Esophagus muscularis mucosa (tissue), 4 donors: ENCODE measurements around the gene MYD88.

Source experiments
- EP300 ChIP-seq: sonication (generic); formaldehyde crosslinking; IDR thresholded peaks from one replicate; pipeline ENCODE4 v1.6.1; 2017; ENCODE audit warnings: antibody characterized with exemption
- POLR2A ChIP-seq: fragments of 450-650 bp; IDR thresholded peaks from one replicate; pipeline ENCODE4 v1.6.1; 2017; ENCODE audit warnings: antibody characterized with exemption, moderate library complexity, mild to moderate bottlenecking, low read depth
- POLR2AphosphoS5 ChIP-seq, 2 donors: sonication (generic); formaldehyde crosslinking; IDR thresholded peaks; one replicate each; pipeline ENCODE4 v1.6.1; 2017; ENCODE audit warnings: antibody characterized with exemption in 2 of 2
- TF ChIP-seq, protein P1 (sequence below), 3 experiments: fragments of 200-600 bp in 2 of 3; fragments of 450-650 bp in 1 of 3; sonication (generic) in 2 of 3; IDR thresholded peaks; one replicate each; pipeline ENCODE4 v1.5.1; 2017 to 2019; ENCODE audit warnings: antibody characterized with exemption in 3 of 3, mild to moderate bottlenecking in 2 of 3, moderate library complexity in 1 of 3

DNA sequence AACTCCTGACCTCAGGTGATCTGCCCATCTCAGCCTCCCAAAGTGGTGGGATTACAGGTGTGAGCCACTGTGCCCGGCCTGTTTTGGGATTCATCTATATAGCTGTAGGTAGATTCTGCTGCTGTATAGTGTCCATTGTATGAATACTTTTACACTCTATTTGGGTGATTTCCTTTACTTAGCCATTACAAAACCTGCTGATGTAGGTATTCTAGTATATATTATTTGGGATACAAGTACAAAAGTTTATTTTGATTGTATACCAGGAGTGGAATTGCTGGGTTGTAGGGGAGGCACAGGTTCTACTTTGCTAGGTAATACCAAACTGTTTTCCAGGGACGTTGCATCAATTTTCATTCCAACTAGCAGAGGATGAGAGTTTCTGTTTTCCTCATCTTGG is 17.4 kb downstream of the MYD88 start:
- TF ChIP-seq, protein P1, sequence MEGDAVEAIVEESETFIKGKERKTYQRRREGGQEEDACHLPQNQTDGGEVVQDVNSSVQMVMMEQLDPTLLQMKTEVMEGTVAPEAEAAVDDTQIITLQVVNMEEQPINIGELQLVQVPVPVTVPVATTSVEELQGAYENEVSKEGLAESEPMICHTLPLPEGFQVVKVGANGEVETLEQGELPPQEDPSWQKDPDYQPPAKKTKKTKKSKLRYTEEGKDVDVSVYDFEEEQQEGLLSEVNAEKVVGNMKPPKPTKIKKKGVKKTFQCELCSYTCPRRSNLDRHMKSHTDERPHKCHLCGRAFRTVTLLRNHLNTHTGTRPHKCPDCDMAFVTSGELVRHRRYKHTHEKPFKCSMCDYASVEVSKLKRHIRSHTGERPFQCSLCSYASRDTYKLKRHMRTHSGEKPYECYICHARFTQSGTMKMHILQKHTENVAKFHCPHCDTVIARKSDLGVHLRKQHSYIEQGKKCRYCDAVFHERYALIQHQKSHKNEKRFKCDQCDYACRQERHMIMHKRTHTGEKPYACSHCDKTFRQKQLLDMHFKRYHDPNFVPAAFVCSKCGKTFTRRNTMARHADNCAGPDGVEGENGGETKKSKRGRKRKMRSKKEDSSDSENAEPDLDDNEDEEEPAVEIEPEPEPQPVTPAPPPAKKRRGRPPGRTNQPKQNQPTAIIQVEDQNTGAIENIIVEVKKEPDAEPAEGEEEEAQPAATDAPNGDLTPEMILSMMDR (IDR thresholded peaks at IDR 0.05): no peak
- TF ChIP-seq POLR2A: no peak
- TF ChIP-seq EP300: no peak
- TF ChIP-seq POLR2AphosphoS5 (IDR thresholded peaks at IDR 0.05): no peak
